ENCODE measurements around the gene FAM120AOS. TPM values are rescaled to one million over a fixed set of nuclear protein-coding genes. Genes with fewer than 3 reads are reported as not detected.

FAM120AOS gene
- total RNA-seq, 1 experiment from 2014 or later = 31.2 TPM

GRCh38 chr9:93460689-93461413 lies 7.5 kb upstream of the FAM120AOS start:
- Histone ChIP-seq H3K27me3 (ENCODE audit: insufficient read depth, low read length) (no peaks in the 10 kb centered on the region), H3K36me3 (ENCODE audit: control insufficient read depth in 1 of 2, insufficient read depth in 2 of 2, low read length in 2 of 2) (0 out of 4 replicates have a peak, but pooled peaks cover 0 to 9% of the 10 kb centered on the region in 2 experiments), H2AFZ (ENCODE audit: low read depth, low read length, poor library complexity, severe bottlenecking) (no peak overlapping the region), H3K9me3 (ENCODE audit: control insufficient read depth in 1 of 2, insufficient read depth in 1 of 2, low read depth in 1 of 2, low read length in 2 of 2) (no peaks in the 10 kb centered on the region), H3K4me1 (ENCODE audit: control insufficient read depth in 1 of 2, insufficient read depth in 2 of 2, low read length in 2 of 2) (0 out of 4 replicates have a peak, but pooled peaks cover 0 to 4% of the 10 kb centered on the region in 2 experiments), H3K9me2 (ENCODE audit: insufficient read depth) (no peaks in the 10 kb centered on the region), H3K4me2 (ENCODE audit: low read length) (no peak overlapping the region), H4K20me1 (ENCODE audit: insufficient read depth) (peaks cover 28% of the 10 kb centered on the region; the same call in 1 of the 2 replicates), H3K4me3 (replicated peaks in 1 of 2; ENCODE audit: low read depth in 1 of 2, low read length in 2 of 2) (no peak overlapping the region), H3K27ac (ENCODE audit: low read depth, low read length) (no peak overlapping the region), H3K79me2 (ENCODE audit: insufficient read depth, low read length) (peaks cover 100% of the 10 kb centered on the region), H3K9ac (ENCODE audit: low read length) (no peak overlapping the region)
- ChIA-PET POLR2A (no interaction called here), CTCF (no interaction called here), RAD21 (ENCODE audit: low non-redundant PET in 1 of 2, low total read pairs in 2 of 2, uncharacterized antibody in 2 of 2, unreplicated experiment in 2 of 2) (no interaction called here)
- DNase-seq (ENCODE audit: low read depth, low spot score) (no peak), ATAC-seq (no peak)
- TF ChIP-seq SRF (IDR thresholded peaks at IDR 0.05; ENCODE audit: low read depth) = no peak
- TF ChIP-seq TCF7L2 (IDR thresholded peaks at IDR 0.05; ENCODE audit: borderline replicate concordance, extremely low read depth, insufficient read depth, insufficient read length) = no peak
- TF ChIP-seq ELF1 (IDR thresholded peaks at IDR 0.05; ENCODE audit: borderline replicate concordance, low read depth) = no peak
- TF ChIP-seq SIN3A (IDR thresholded peaks at IDR 0.05; ENCODE audit: low read depth) = no peak
- TF ChIP-seq, protein P1, sequence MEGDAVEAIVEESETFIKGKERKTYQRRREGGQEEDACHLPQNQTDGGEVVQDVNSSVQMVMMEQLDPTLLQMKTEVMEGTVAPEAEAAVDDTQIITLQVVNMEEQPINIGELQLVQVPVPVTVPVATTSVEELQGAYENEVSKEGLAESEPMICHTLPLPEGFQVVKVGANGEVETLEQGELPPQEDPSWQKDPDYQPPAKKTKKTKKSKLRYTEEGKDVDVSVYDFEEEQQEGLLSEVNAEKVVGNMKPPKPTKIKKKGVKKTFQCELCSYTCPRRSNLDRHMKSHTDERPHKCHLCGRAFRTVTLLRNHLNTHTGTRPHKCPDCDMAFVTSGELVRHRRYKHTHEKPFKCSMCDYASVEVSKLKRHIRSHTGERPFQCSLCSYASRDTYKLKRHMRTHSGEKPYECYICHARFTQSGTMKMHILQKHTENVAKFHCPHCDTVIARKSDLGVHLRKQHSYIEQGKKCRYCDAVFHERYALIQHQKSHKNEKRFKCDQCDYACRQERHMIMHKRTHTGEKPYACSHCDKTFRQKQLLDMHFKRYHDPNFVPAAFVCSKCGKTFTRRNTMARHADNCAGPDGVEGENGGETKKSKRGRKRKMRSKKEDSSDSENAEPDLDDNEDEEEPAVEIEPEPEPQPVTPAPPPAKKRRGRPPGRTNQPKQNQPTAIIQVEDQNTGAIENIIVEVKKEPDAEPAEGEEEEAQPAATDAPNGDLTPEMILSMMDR (IDR thresholded peaks at IDR 0.05 in 2 of 3, conservative IDR thresholded peaks at IDR 0.05 in 1 of 3; ENCODE audit: borderline replicate concordance in 1 of 3, insufficient read depth in 1 of 3, low read depth in 2 of 3, low read length in 2 of 3) = no peak
- no TSS peak for BruUV-seq (replicated peaks)
- intact Hi-C loops (cut with micrococcal nuclease) = no loop called here

GRCh38 chr9:93459432-93459847 lies 6.1 kb upstream of the FAM120AOS start:
- intact Hi-C loops (cut with micrococcal nuclease) = loop anchor here (10.0 kb wide), 1 partner anchor 295 kb away; no protein-coding TSS in a partner anchor
- H2AFZ ChIP-seq (ENCODE audit: low read depth, low read length, poor library complexity, severe bottlenecking) = no peak overlapping the region
- DNase-seq (ENCODE audit: low read depth, low spot score) (no peak), ATAC-seq (no peak)
- no peak overlapping the region for H3K27ac ChIP-seq (ENCODE audit: low read depth, low read length)
- H3K27me3 ChIP-seq (ENCODE audit: insufficient read depth, low read length) = no peaks in the 10 kb centered on the region
- peaks cover 31% of the 10 kb centered on the region; the same call in 1 of the 2 replicates for H4K20me1 ChIP-seq (ENCODE audit: insufficient read depth)
- CTCF ChIA-PET = no interaction called here
- RAD21 ChIA-PET (ENCODE audit: low non-redundant PET in 1 of 2, low total read pairs in 2 of 2, uncharacterized antibody in 2 of 2, unreplicated experiment in 2 of 2) = no interaction called here
- H3K4me3 ChIP-seq (replicated peaks in 1 of 2; ENCODE audit: low read depth in 1 of 2, low read length in 2 of 2) = no peak overlapping the region
- H3K4me1 ChIP-seq (ENCODE audit: control insufficient read depth in 1 of 2, insufficient read depth in 2 of 2, low read length in 2 of 2) = peaks cover under 1 to 1% of the 10 kb centered on the region in 2 experiments; a peak in 3 of 4 replicates
- H3K9me3 ChIP-seq (ENCODE audit: control insufficient read depth in 1 of 2, insufficient read depth in 1 of 2, low read depth in 1 of 2, low read length in 2 of 2) = no peaks in the 10 kb centered on the region
- no TSS peak for BruUV-seq (replicated peaks)
- peaks cover 0 to 13% of the 10 kb centered on the region in 2 experiments; a peak in 1 of 4 replicates for H3K36me3 ChIP-seq (ENCODE audit: control insufficient read depth in 1 of 2, insufficient read depth in 2 of 2, low read length in 2 of 2)
- H3K9ac ChIP-seq (ENCODE audit: low read length) = no peak overlapping the region
- POLR2A ChIA-PET = no interaction called here
- H3K4me2 ChIP-seq (ENCODE audit: low read length) = no peak overlapping the region
- H3K9me2 ChIP-seq (ENCODE audit: insufficient read depth) = no peaks in the 10 kb centered on the region
- peaks cover 100% of the 10 kb centered on the region for H3K79me2 ChIP-seq (ENCODE audit: insufficient read depth, low read length)
- TF ChIP-seq ZFX (IDR thresholded peaks at IDR 0.05) (no peak), SP1 (IDR thresholded peaks at IDR 0.05; ENCODE audit: low read depth) (no peak), CBX3 (IDR thresholded peaks at IDR 0.05; ENCODE audit: low read depth) (no peak), RAD21 (IDR thresholded peaks at IDR 0.05; ENCODE audit: low read depth) (no peak), TCF7L2 (IDR thresholded peaks at IDR 0.05; ENCODE audit: borderline replicate concordance, extremely low read depth, insufficient read depth, insufficient read length) (no peak), EGR1 (IDR thresholded peaks at IDR 0.05; ENCODE audit: low read depth) (no peak), REST (IDR thresholded peaks at IDR 0.05; ENCODE audit: low read depth) (no peak), ATF3 (IDR thresholded peaks at IDR 0.05) (no peak)

Data from HCT116 (cell line).